ENCODE measurements around the gene TENM4.

TENM4 gene

GRCh38 chr11:78796956-78797355, 643.9 kb downstream of the TENM4 start:
- DNase-seq = no peak

- DNase-seq = no peak
Observed at GRCh38 chr11:78795621-78796261, 645.1 kb downstream of the TENM4 start.

GRCh38 chr11:78791964-78792363, 648.9 kb downstream of the TENM4 start:
- DNase-seq = no peak

GRCh38 chr11:78791254-78791653, 649.6 kb downstream of the TENM4 start:
- no peak for DNase-seq

GRCh38 chr11:78790784-78791183, 650.0 kb downstream of the TENM4 start:
- DNase-seq = no peak

GRCh38 chr11:78789375-78789774, 651.5 kb downstream of the TENM4 start:
- no peak for DNase-seq

GRCh38 chr11:78788533-78788932, 652.3 kb downstream of the TENM4 start:
- no peak for DNase-seq

- no peak for DNase-seq
Observed at GRCh38 chr11:78787696-78788095, 653.1 kb downstream of the TENM4 start.

- no peak for DNase-seq
Observed at GRCh38 chr11:78786746-78787145, 654.1 kb downstream of the TENM4 start.

GRCh38 chr11:78786086-78786485, 654.7 kb downstream of the TENM4 start:
- no peak for DNase-seq

GRCh38 chr11:78784321-78785061, 656.3 kb downstream of the TENM4 start:
- no peak for DNase-seq

GRCh38 chr11:78783846-78784245, 657.0 kb downstream of the TENM4 start:
- DNase-seq = no peak

GRCh38 chr11:78783301-78783700, 657.5 kb downstream of the TENM4 start:
- no peak for DNase-seq

GRCh38 chr11:78782725-78783124, 658.1 kb downstream of the TENM4 start:
- DNase-seq = no peak

- DNase-seq = no peak
Observed at GRCh38 chr11:78780889-78781288, 659.9 kb downstream of the TENM4 start.

- no peak for DNase-seq
Observed at GRCh38 chr11:78773492-78773891, 667.3 kb downstream of the TENM4 start.

GRCh38 chr11:78773077-78773476, 667.8 kb downstream of the TENM4 start:
- DNase-seq = no peak

GRCh38 chr11:78772186-78772585, 668.6 kb downstream of the TENM4 start:
- no peak for DNase-seq

- DNase-seq = no peak
Observed at GRCh38 chr11:78770931-78771330, 669.9 kb downstream of the TENM4 start.

GRCh38 chr11:78768971-78769370, 671.9 kb downstream of the TENM4 start:
- no peak for DNase-seq

GRCh38 chr11:78768345-78768744, 672.5 kb downstream of the TENM4 start:
- no peak for DNase-seq

- no peak for DNase-seq
Observed at GRCh38 chr11:78767027-78767932, 673.5 kb downstream of the TENM4 start.

GRCh38 chr11:78764946-78765345, 675.9 kb downstream of the TENM4 start:
- no peak for DNase-seq

GRCh38 chr11:78763664-78764063, 677.2 kb downstream of the TENM4 start:
- DNase-seq = no peak
